ENCODE measurements around the gene KRT76. TPM values are rescaled to one million over a fixed set of nuclear protein-coding genes. Genes with fewer than 3 reads are reported as not detected.
"Not testable (repeated sequence)": the region's sequence is repeated elsewhere in the genome, so short reads cannot be mapped to it uniquely, and the experiment has no call there.

KRT76 gene
- total RNA-seq, 2 donors from 2014 or later = not detected

- intact Hi-C loops (cut with DNase I, micrococcal nuclease) = no loop called here
- ATAC-seq (no peak), DNase-seq (no peak)
Measured at GRCh38 chr12:52768479-52769200, 8.5 kb downstream of the KRT76 start.

- intact Hi-C loops (cut with DNase I, micrococcal nuclease) = no loop called here
- ATAC-seq (no peak), DNase-seq (no peak)
Measured at GRCh38 chr12:52767427-52767826, 9.7 kb downstream of the KRT76 start.

GRCh38 chr12:52767020-52767379, 10.1 kb downstream of the KRT76 start:
- ATAC-seq = no peak
- DNase-seq = no peak
- intact Hi-C loops (cut with DNase I, micrococcal nuclease) = no loop called here

- intact Hi-C loops (cut with DNase I, micrococcal nuclease) = no loop called here
Measured at GRCh38 chr12:52766351-52767019, 10.7 kb downstream of the KRT76 start.

GRCh38 chr12:52765702-52766101, 11.4 kb downstream of the KRT76 start:
- intact Hi-C loops (cut with DNase I, micrococcal nuclease) = no loop called here
- DNase-seq = no peak
- no peak for ATAC-seq

More at GRCh38 chr12:52766351-52767019, 10.7 kb downstream of the KRT76 start:
- ATAC-seq = no peak
- no peak for DNase-seq

GRCh38 chr12:52763991-52764390, 13.2 kb downstream of the KRT76 start:
- no peak for ATAC-seq
- intact Hi-C loops (cut with DNase I, micrococcal nuclease) = no loop called here

GRCh38 chr12:52763036-52763659, 14.0 kb downstream of the KRT76 start:
- no peak for DNase-seq
- intact Hi-C loops (cut with DNase I, micrococcal nuclease) = no loop called here
- ATAC-seq = no peak

More at GRCh38 chr12:52763991-52764390, 13.2 kb downstream of the KRT76 start:
- DNase-seq = no peak

GRCh38 chr12:52761802-52762201, 15.3 kb downstream of the KRT76 start:
- intact Hi-C loops (cut with DNase I, micrococcal nuclease) = no loop called here
- ATAC-seq (no peak), DNase-seq (no peak)

- ATAC-seq; intact Hi-C loops (cut with DNase I, micrococcal nuclease); DNase-seq: not testable (repeated sequence)
Measured at GRCh38 chr12:52761218-52761617, 15.9 kb downstream of the KRT76 start.

- DNase-seq (no peak), ATAC-seq (no peak)
- intact Hi-C loops (cut with DNase I, micrococcal nuclease) = no loop called here
Measured at GRCh38 chr12:52760623-52761022, 16.5 kb downstream of the KRT76 start.

- intact Hi-C loops (cut with DNase I, micrococcal nuclease) = no loop called here
- no peak for DNase-seq
- no peak for ATAC-seq
Measured at GRCh38 chr12:52759695-52760094, 17.4 kb downstream of the KRT76 start.

GRCh38 chr12:52759218-52759617, 17.9 kb downstream of the KRT76 start:
- ATAC-seq (no peak), DNase-seq (no peak)
- intact Hi-C loops (cut with DNase I, micrococcal nuclease) = no loop called here

GRCh38 chr12:52757449-52758176, 19.5 kb downstream of the KRT76 start:
- no peak for DNase-seq
- intact Hi-C loops (cut with DNase I, micrococcal nuclease) = no loop called here
- no peak for ATAC-seq

GRCh38 chr12:52756281-52756960, 20.7 kb downstream of the KRT76 start:
- intact Hi-C loops (cut with DNase I, micrococcal nuclease) = no loop called here
- DNase-seq (no peak), ATAC-seq (no peak)

GRCh38 chr12:52755533-52755932, 21.6 kb downstream of the KRT76 start:
- DNase-seq = no peak
- intact Hi-C loops (cut with DNase I, micrococcal nuclease) = no loop called here
- ATAC-seq = no peak

GRCh38 chr12:52754135-52754534, 23.0 kb downstream of the KRT76 start:
- intact Hi-C loops (cut with DNase I, micrococcal nuclease) = no loop called here
- DNase-seq (no peak), ATAC-seq (no peak)

GRCh38 chr12:52753283-52753682, 23.9 kb downstream of the KRT76 start:
- no peak for ATAC-seq
- intact Hi-C loops (cut with DNase I, micrococcal nuclease) = no loop called here

GRCh38 chr12:52752516-52752915, 24.6 kb downstream of the KRT76 start:
- intact Hi-C loops (cut with DNase I, micrococcal nuclease) = no loop called here
- ATAC-seq (no peak), DNase-seq (no peak)

More at GRCh38 chr12:52753283-52753682, 23.9 kb downstream of the KRT76 start:
- no peak for DNase-seq

GRCh38 chr12:52751795-52752194, 25.4 kb downstream of the KRT76 start:
- no peak for ATAC-seq

More at GRCh38 chr12:52751795-52752194, 25.4 kb downstream of the KRT76 start:
- intact Hi-C loops (cut with DNase I, micrococcal nuclease) = no loop called here
- DNase-seq = no peak

All from left colon (tissue), 2 donors.